Activated CD8-positive, alpha-beta memory T cell treated with anti-CD3 and anti-CD28 coated beads, Interleukin-2, amount 50 U/mL, for 24 hours (primary cell): ENCODE measurements around the gene MTRF1.
"Not testable (repeated sequence)": the region's sequence is repeated elsewhere in the genome, so short reads cannot be mapped to it uniquely, and the experiment has no call there.

Experiments used
- DNase-seq: peaks from one replicate; pipeline ENCODE4 v3.0.0-alpha.2; 2020; ENCODE audit errors: extremely low read depth

Gene MTRF1

DNA sequence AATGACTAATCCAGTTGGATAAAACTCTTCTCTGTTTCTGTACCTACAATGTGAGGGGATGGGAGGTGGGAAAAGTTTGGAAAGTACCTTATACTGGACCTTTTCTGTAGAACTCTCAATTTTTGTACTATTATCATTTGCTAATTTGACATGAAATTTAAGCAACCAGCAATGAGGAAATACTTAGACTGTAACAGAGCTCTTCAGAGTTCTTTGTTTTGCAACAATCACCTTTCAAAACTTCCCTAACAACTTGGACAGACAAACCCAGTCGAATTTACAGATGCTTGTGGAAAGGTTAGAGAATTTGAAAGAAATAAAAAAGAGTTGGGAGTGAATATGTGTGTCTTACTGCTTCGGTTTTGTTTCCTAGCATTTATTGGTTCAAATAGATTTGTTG, 85.8 kb downstream of the MTRF1 start:
- no peak for DNase-seq

DNA sequence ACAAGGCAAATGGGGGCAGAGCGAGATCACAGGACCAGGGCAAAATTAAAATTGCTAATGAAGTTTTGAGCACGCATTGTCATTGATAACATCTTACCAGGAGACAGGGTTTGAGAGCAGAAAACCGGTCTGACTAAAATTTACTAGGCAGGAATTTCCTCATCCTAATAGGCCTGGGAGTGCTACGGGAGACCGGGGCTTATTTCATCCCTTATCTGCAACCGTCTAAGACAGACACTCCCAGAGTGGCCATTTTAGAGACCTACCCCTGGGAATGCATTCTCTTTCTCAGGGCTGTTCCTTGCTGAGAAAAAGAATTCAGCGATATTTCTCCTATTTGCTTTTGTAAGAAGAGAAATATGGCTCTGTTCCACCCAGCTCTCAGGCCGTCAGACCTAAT, 87.8 kb downstream of the MTRF1 start:
- not testable (repeated sequence) for DNase-seq
